ENCODE results near the gene TAB3.
A peak's percentile ranks its signal among the peaks of the same experiment; 100 is the strongest.

Gene TAB3

DNA sequence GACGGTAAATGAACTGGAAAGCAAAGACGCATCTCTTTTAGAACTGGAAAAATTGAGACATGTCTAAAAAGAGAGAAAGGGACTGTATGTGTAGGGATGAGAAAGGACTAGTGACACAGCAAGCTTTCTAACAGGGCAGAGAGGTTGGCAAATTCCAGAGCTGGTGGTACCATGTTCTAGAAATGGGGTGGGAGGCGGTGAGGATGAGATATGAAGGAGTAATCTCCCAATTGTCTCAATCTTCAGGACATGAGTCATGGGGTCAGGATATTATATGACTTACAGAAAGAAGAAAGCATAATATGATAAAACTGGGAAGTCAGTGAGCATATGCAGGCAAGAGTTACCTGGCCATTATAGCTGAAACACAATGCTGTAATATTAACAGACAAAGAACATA lies 14.2 kb downstream of the TAB3 start:
- Histone ChIP-seq H3K36me3 (0 out of 2 replicates have a peak, but pooled peaks cover 4% of the 10 kb centered on the region), H3K4me3 (no peak overlapping the region), H3K27me3 (no peaks in the 10 kb centered on the region), H4K20me1 (no peaks in the 10 kb centered on the region), H3K27ac (no peak overlapping the region), H3K9ac (no peak overlapping the region), H3K9me3 (no peaks in the 10 kb centered on the region), H3K4me1 (peaks cover 14% of the 10 kb centered on the region), H3K4me2 (no peak overlapping the region)
- TF ChIP-seq Cebpa-rat (IDR thresholded peaks at IDR 0.05), result no peak

- no peaks in the 10 kb centered on the region for H3K27me3 ChIP-seq
- H3K9ac ChIP-seq, result no peak overlapping the region
- H3K9me3 ChIP-seq, result no peaks in the 10 kb centered on the region
- H4K20me1 ChIP-seq, result no peaks in the 10 kb centered on the region
- no peak overlapping the region for H3K4me2 ChIP-seq
- no peak overlapping the region for H3K27ac ChIP-seq
- no peak for TF ChIP-seq Cebpa-rat (IDR thresholded peaks at IDR 0.05)
- H3K4me1 ChIP-seq, result peaks cover 14% of the 10 kb centered on the region
- no peak overlapping the region for H3K4me3 ChIP-seq
- peaks cover 14% of the 10 kb centered on the region; the same call in 1 of the 2 replicates for H3K36me3 ChIP-seq
Measured at GRCh38 chrX:30870572-30870971, 18.5 kb downstream of the TAB3 start.

DNA sequence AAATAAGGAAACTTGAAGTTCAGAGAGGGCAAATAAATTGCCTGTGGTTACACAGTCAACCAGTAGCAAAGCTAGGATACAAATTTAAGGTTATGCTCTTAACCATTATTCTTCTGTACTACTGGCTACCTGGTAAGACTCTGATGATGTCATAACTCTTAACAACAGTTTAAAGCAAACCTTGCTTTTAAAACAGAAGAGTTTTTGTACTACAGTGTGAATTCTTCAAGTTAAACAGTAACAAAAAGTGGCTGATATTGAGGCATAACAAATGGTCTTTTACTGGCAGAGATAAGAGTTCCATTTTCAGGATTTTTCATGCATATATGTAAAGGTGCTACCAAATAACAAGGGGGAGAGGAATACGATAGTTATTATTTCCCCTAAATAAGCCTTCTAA lies 23.4 kb downstream of the TAB3 start:
- TF ChIP-seq Cebpa-rat (IDR thresholded peaks at IDR 0.05), result no peak
- Histone ChIP-seq H3K27me3 (no peaks in the 10 kb centered on the region), H3K9ac (no peak overlapping the region), H4K20me1 (no peaks in the 10 kb centered on the region), H3K4me2 (no peak overlapping the region), H3K9me3 (no peaks in the 10 kb centered on the region), H3K4me1 (peaks cover 17% of the 10 kb centered on the region), H3K4me3 (no peak overlapping the region), H3K36me3 (peaks cover 15% of the 10 kb centered on the region; the same call in 1 of the 2 replicates), H3K27ac (no peak overlapping the region)

DNA sequence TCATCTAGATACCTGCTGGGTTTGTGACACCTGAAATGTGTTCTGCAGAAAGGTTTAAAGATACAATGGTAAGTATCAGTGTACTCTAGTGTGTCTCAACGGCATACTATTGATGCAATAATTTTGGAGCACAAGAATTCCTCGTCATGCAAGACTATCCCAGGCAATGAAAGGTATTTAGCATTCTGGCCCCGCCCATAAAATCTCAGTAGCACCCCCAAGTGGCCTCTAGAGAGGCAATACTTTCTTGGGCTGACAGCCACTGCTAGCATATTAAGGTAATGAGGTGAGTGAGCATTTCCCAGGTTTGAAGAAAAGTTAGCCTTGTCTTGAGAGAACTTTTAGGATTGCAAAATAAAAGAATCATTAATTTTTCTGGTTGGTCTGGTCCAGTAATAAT lies 24.0 kb downstream of the TAB3 start:
- H3K9me3 ChIP-seq, result no peaks in the 10 kb centered on the region
- H3K4me3 ChIP-seq, result no peak overlapping the region
- H3K4me2 ChIP-seq, result peak overlapping the region; percentile 6
- no peak overlapping the region for H3K9ac ChIP-seq
- no peak for TF ChIP-seq Cebpa-rat (IDR thresholded peaks at IDR 0.05)
- no peak overlapping the region for H3K27ac ChIP-seq
- peaks cover 17% of the 10 kb centered on the region; the same call in 1 of the 2 replicates for H3K36me3 ChIP-seq
- H4K20me1 ChIP-seq, result no peaks in the 10 kb centered on the region
- no peaks in the 10 kb centered on the region for H3K27me3 ChIP-seq
- H3K4me1 ChIP-seq, result peaks cover 17% of the 10 kb centered on the region

GRCh38 chrX:30864383-30864785 lies 24.7 kb downstream of the TAB3 start:
- H3K36me3 ChIP-seq, result peaks cover 23% of the 10 kb centered on the region
- TF ChIP-seq Cebpa-rat (IDR thresholded peaks at IDR 0.05), result no peak
- no peaks in the 10 kb centered on the region for H3K9me3 ChIP-seq
- H3K27ac ChIP-seq, result no peak overlapping the region
- peaks cover 17% of the 10 kb centered on the region for H3K4me1 ChIP-seq
- no peaks in the 10 kb centered on the region for H3K27me3 ChIP-seq
- H3K4me3 ChIP-seq, result no peak overlapping the region
- no peaks in the 10 kb centered on the region for H4K20me1 ChIP-seq
- H3K4me2 ChIP-seq, result peak overlapping the region; percentile 6; the same call in 1 of the 2 replicates
- no peak overlapping the region for H3K9ac ChIP-seq

DNA sequence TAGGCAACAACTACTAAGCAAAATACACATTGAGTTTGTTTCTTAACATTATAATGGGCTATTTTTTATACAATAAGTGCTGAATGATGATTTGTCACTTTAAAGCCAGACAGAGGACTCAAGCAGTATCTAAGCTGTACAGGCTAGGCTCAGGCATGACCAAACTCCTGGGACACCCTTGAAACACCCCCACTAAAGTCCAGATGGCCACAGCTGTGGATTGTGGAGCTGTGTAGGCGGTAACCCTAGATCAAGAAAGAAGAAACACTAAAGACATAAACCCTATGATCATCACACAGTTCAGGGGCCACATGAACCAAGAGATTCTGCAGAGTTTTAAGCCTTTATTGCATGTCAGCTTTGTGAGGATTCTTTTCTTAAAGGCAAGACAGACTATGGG lies 25.1 kb downstream of the TAB3 start:
- H4K20me1 ChIP-seq, result no peaks in the 10 kb centered on the region
- no peak overlapping the region for H3K27ac ChIP-seq
- H3K9me3 ChIP-seq, result no peaks in the 10 kb centered on the region
- peak overlapping the region; percentile 6; the same call in 1 of the 2 replicates for H3K4me2 ChIP-seq
- H3K4me1 ChIP-seq, result peaks cover 17% of the 10 kb centered on the region
- H3K4me3 ChIP-seq, result no peak overlapping the region
- TF ChIP-seq Cebpa-rat (IDR thresholded peaks at IDR 0.05), result no peak
- H3K36me3 ChIP-seq, result peaks cover 27% of the 10 kb centered on the region
- H3K27me3 ChIP-seq, result no peaks in the 10 kb centered on the region
- H3K9ac ChIP-seq, result no peak overlapping the region

DNA sequence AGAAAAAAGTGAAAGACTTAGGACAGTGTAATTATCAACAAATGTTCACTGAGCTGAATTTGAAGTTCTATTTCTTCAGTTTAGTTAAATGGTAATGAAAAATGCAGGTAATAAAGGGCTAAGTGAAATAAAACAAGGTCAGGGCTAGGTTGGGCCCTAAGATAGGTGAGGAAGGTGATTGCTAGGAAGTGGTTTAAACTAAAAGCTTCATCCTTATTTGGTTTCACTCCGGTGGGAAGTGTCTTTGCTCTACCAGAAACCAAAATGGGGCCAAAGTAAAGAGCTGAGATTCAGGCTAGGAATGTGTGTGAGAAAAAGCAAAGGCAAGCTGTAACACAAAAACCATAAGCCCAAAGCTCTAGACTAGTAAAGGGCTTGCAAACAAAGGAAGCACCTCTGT lies 31.0 kb downstream of the TAB3 start:
- H3K4me1 ChIP-seq, result no peaks in the 10 kb centered on the region
- peaks cover 42% of the 10 kb centered on the region for H3K36me3 ChIP-seq
- no peaks in the 10 kb centered on the region for H3K27me3 ChIP-seq
- no peak overlapping the region for H3K9ac ChIP-seq
- H3K4me2 ChIP-seq, result no peak overlapping the region
- H3K4me3 ChIP-seq, result no peak overlapping the region
- H3K9me3 ChIP-seq, result no peaks in the 10 kb centered on the region
- no peak overlapping the region for H3K27ac ChIP-seq
- TF ChIP-seq Cebpa-rat (IDR thresholded peaks at IDR 0.05), result no peak
- no peaks in the 10 kb centered on the region for H4K20me1 ChIP-seq

GRCh38 chrX:30851449-30851848 lies 37.6 kb downstream of the TAB3 start:
- Histone ChIP-seq H3K27ac (no peak overlapping the region), H3K36me3 (peaks cover 39% of the 10 kb centered on the region), H3K4me1 (no peaks in the 10 kb centered on the region), H4K20me1 (no peaks in the 10 kb centered on the region), H3K4me2 (no peak overlapping the region), H3K9me3 (no peaks in the 10 kb centered on the region), H3K9ac (no peak overlapping the region), H3K27me3 (no peaks in the 10 kb centered on the region), H3K4me3 (no peak overlapping the region)
- no peak for TF ChIP-seq Cebpa-rat (IDR thresholded peaks at IDR 0.05)

DNA sequence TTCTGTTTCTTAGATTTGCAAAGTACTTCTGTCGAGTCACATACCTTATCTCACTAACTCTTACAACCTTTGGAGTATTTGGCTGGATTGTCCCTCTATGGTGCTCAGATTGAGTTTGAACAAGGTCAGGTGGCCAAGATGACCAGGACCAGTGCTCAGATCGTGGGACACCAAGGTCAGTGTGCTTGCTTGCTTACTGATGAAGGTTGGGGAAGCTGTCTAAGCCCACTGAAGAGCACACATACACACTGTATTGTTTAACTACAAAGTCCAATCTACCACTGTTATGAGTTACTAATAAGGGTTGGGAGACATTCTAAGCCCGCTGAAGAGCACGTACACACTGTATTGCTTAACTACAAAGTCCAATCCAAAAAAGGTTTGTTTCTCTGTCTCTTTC lies 53.7 kb downstream of the TAB3 start:
- Histone ChIP-seq H3K4me2 (no peak overlapping the region), H3K9ac (no peak overlapping the region), H3K27ac (no peak overlapping the region), H4K20me1 (no peaks in the 10 kb centered on the region), H3K27me3 (no peaks in the 10 kb centered on the region), H3K4me1 (peaks cover 8% of the 10 kb centered on the region; the same call in 1 of the 2 replicates), H3K9me3 (peaks cover 17% of the 10 kb centered on the region), H3K36me3 (peaks cover 48% of the 10 kb centered on the region), H3K4me3 (no peak overlapping the region)
- no peak for TF ChIP-seq Cebpa-rat (IDR thresholded peaks at IDR 0.05)

GRCh38 chrX:30833896-30834295 lies 55.2 kb downstream of the TAB3 start:
- H3K27me3 ChIP-seq, result no peaks in the 10 kb centered on the region
- H3K4me1 ChIP-seq, result peaks cover 8% of the 10 kb centered on the region; the same call in 1 of the 2 replicates
- no peak overlapping the region for H3K4me3 ChIP-seq
- no peak for TF ChIP-seq Cebpa-rat (IDR thresholded peaks at IDR 0.05)
- no peak overlapping the region for H3K27ac ChIP-seq
- peaks cover 17% of the 10 kb centered on the region for H3K9me3 ChIP-seq
- H3K4me2 ChIP-seq, result no peak overlapping the region
- H4K20me1 ChIP-seq, result no peaks in the 10 kb centered on the region
- no peak overlapping the region for H3K9ac ChIP-seq
- peaks cover 41% of the 10 kb centered on the region for H3K36me3 ChIP-seq

GRCh38 chrX:30831082-30831481 lies 58.0 kb downstream of the TAB3 start:
- H3K4me3 ChIP-seq, result no peak overlapping the region
- H3K36me3 ChIP-seq, result peaks cover 20% of the 10 kb centered on the region
- no peaks in the 10 kb centered on the region for H4K20me1 ChIP-seq
- H3K9me3 ChIP-seq, result 0 out of 2 replicates have a peak, but pooled peaks cover 5% of the 10 kb centered on the region
- no peak overlapping the region for H3K27ac ChIP-seq
- no peaks in the 10 kb centered on the region for H3K27me3 ChIP-seq
- H3K9ac ChIP-seq, result no peak overlapping the region
- H3K4me1 ChIP-seq, result peaks cover 8% of the 10 kb centered on the region; the same call in 1 of the 2 replicates
- no peak overlapping the region for H3K4me2 ChIP-seq
- no peak for TF ChIP-seq Cebpa-rat (IDR thresholded peaks at IDR 0.05)
